Mucosa of rectum (tissue), 2 donors: Measurements from ENCODE around the gene COQ10B.
A peak's percentile ranks its signal among the peaks of the same experiment; 100 is the strongest.
"Not testable (repeated sequence)": the region's sequence is repeated elsewhere in the genome, so short reads cannot be mapped to it uniquely, and the experiment has no call there.

ENCODE experiments used
- H3K27ac ChIP-seq, 2 donors: one replicate each; pipeline ENCODE4 v1.7.0; 2013; ENCODE audit warnings: inconsistent platforms in 2 of 2, low read depth in 2 of 2, low read length in 2 of 2
- H3K27me3 ChIP-seq, 2 donors: one replicate each; pipeline ENCODE4 v1.7.0; 2013; ENCODE audit warnings: low read length in 2 of 2; ENCODE audit not compliant: control insufficient read depth in 2 of 2, insufficient read depth in 2 of 2
- H3K36me3 ChIP-seq, 2 donors: one replicate each; pipeline ENCODE4 v1.7.0; 2013; ENCODE audit warnings: low read length in 2 of 2; ENCODE audit not compliant: control insufficient read depth in 2 of 2, insufficient read depth in 2 of 2
- H3K4me1 ChIP-seq, 2 donors: one replicate each; pipeline ENCODE4 v1.7.0; 2013; ENCODE audit warnings: low read length in 2 of 2, mild to moderate bottlenecking in 1 of 2; ENCODE audit not compliant: control insufficient read depth in 2 of 2, insufficient read depth in 2 of 2
- H3K4me3 ChIP-seq, 2 donors: one replicate each; pipeline ENCODE4 v1.7.0; 2013; ENCODE audit warnings: low read length in 2 of 2
- H3K9ac ChIP-seq, 2 donors: one replicate each; pipeline ENCODE4 v1.7.0; 2013; ENCODE audit warnings: low read length in 2 of 2, low read depth in 1 of 2, mild to moderate bottlenecking in 1 of 2
- H3K9me3 ChIP-seq, 2 donors: one replicate each; pipeline ENCODE4 v1.7.0; 2013; ENCODE audit warnings: low read length in 2 of 2; ENCODE audit not compliant: control insufficient read depth in 2 of 2
- donor health status: healthy.
- donor health status: Normal muscosa, but diverticular disease.

Gene COQ10B

GRCh38 chr2:197431858-197432257, 21.5 kb upstream of the COQ10B start:
- Histone ChIP-seq H3K36me3 (peaks cover 0 to 6% of the 10 kb centered on the region in 2 donors), H3K9me3 (no peaks in the 10 kb centered on the region), H3K4me1 (peaks cover 21 to 34% of the 10 kb centered on the region in 2 donors), H3K27me3 (no peaks in the 10 kb centered on the region), H3K9ac (no peak overlapping the region), H3K4me3 (peak overlapping the region in 1 of 2 donors; percentile 97), H3K27ac (no peak overlapping the region)

DNA sequence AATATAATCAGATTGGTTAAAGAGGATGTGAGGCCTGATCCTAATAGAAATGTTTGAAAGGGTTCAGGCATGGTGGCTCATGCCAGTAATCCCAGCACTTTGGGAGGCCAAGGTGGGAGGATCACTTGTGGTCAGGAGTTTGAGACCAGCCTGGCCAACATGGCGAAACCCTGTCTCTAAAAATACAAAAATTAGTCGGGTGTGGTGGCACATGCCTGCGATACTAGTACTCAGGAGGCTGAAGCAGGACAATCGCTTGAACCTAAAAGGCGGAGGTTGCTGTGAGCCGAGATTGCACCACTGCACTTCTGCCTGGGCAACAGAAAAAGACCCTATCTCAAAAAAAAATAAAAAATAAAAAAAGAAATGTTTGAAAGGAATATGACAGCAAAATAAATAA, 20.8 kb upstream of the COQ10B start:
- Histone ChIP-seq H3K4me3 (peak overlapping the region; percentile 97), H3K4me1 (peaks cover 18 to 28% of the 10 kb centered on the region in 2 donors)
- not testable (repeated sequence) for H3K27ac ChIP-seq, H3K27me3 ChIP-seq, H3K36me3 ChIP-seq, H3K9me3 ChIP-seq, H3K9ac ChIP-seq

- Histone ChIP-seq H3K36me3 (peaks cover 0 to 6% of the 10 kb centered on the region in 2 donors), H3K27ac (peak overlapping the region; percentile 93 to 99), H3K9ac (peak overlapping the region; percentile 98 to 100), H3K4me3 (peak overlapping the region; percentile 97), H3K27me3 (no peaks in the 10 kb centered on the region), H3K4me1 (peaks cover 15 to 28% of the 10 kb centered on the region in 2 donors), H3K9me3 (no peaks in the 10 kb centered on the region)
Measured at GRCh38 chr2:197433780-197434438, 19.4 kb upstream of the COQ10B start.

GRCh38 chr2:197434541-197435513, 18.5 kb upstream of the COQ10B start, which contains the start of gene SF3B1:
Gene SF3B1, minus strand, starts transcription at chr2:197435028. Its CDS starts 29 bp downstream, at chr2:197434999.
- H3K4me1 ChIP-seq, result peaks cover 15 to 25% of the 10 kb centered on the region in 2 donors

DNA sequence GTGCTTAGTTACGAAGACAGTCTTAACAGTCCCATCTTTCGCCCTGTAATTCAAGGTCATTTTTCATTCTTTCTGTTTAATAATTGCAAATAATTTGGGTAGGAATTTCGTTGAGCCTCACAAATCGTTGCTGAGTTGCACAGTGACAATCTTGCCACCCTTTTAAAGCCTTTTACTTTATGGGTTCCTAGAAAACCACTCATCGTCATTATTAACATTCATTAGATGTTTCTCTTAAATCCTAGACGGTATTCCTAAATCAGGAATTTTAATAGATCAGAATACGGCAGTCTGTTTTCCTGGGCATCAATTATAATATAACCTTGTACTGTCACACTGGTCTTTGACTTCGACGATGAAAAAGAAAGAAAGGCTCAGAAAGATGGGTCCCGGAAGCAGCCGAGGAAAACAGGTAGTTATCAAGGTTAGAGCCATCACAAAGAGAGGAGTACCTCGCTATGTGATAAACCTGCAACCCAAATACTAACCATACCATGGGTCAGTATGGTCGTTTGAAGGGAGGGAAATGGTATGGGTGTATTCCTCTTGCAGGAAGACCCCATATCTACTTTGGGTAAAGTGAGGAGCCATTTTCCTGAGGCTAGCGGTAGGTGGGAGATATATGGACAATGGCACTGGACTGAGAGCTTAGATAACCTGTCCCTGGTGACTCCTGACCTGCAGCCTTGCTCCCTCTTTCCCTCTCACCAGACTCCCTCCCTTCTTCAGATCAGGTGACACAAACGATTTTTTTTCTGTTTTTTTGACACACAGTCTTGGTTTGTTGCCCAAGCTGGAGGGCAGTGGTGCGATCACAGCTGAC, 17.5 kb upstream of the COQ10B start:
- Histone ChIP-seq H3K9me3 (no peaks in the 10 kb centered on the region), H3K27me3 (no peaks in the 10 kb centered on the region), H3K4me1 (peaks cover 15 to 25% of the 10 kb centered on the region in 2 donors), H3K4me3 (peak overlapping the region; percentile 97), H3K27ac (peak overlapping the region; percentile 98 to 99), H3K9ac (peak overlapping the region; percentile 98 to 100), H3K36me3 (no peaks in the 10 kb centered on the region)

More at GRCh38 chr2:197434541-197435513, 18.5 kb upstream of the COQ10B start, which contains the start of gene SF3B1:
- H3K9ac ChIP-seq, result peak within 1 kb of the TSS; percentile 98 to 100
- H3K9me3 ChIP-seq, result no peaks in the 10 kb centered on the region
- peak within 1 kb of the TSS; percentile 98 to 99 for H3K27ac ChIP-seq
- peaks cover 0 to under 1% of the 10 kb centered on the region in 2 donors for H3K36me3 ChIP-seq
- no peaks in the 10 kb centered on the region for H3K27me3 ChIP-seq
- peak within 1 kb of the TSS; percentile 97 for H3K4me3 ChIP-seq

DNA sequence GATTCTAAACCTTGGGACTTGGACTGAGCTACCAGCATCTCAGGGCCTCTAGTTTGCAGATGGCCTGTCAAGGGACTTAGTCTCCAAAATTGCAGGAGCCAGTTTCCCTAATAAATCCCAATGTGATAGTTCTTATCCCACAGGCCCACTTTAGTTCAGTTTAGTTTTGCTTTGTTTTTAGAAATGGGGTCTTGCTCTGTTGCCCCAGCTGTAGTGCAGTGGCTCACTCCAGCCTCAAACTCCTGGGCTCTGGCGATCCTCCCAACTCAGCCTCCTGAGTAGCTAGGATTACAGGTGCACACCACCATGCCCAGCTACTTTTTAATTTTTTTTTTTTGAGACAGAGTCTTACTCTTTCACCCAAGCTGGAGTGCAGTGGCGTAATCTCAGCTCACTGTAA, 16.0 kb upstream of the COQ10B start:
- peaks cover 15 to 19% of the 10 kb centered on the region in 2 donors for H3K4me1 ChIP-seq

DNA sequence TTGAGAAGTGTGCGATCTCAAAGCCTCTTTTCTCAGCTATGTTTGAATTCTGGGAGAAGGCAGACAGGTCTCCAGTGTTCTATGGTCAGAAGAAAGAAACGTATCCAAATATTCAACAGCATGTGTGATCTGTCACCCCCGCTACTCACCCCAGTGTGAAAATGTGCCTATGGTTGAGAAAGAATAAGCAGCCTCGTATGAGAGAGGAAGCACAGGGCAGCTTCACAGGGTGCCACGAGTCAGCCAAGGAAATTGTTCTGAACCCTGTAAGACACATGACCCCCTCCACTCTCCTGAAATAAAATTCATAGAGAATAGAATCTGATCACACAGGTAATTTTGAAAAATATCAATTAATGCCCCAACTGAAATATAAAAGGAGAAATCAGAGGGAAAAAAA, 10.5 kb upstream of the COQ10B start:
- Histone ChIP-seq H3K36me3 (no peaks in the 10 kb centered on the region), H3K27ac (peak overlapping the region in 1 of 2 donors; percentile 34), H3K4me3 (no peak overlapping the region), H3K9me3 (no peaks in the 10 kb centered on the region), H3K9ac (no peak overlapping the region), H3K27me3 (no peaks in the 10 kb centered on the region), H3K4me1 (no peaks in the 10 kb centered on the region)

More for the DNA sequence above, 16.0 kb upstream of the COQ10B start:
- Histone ChIP-seq H3K9ac (no peak overlapping the region), H3K4me3 (no peak overlapping the region), H3K27ac (no peak overlapping the region), H3K36me3 (no peaks in the 10 kb centered on the region), H3K9me3 (no peaks in the 10 kb centered on the region), H3K27me3 (no peaks in the 10 kb centered on the region)

GRCh38 chr2:197445746-197446145, 7.6 kb upstream of the COQ10B start:
- Histone ChIP-seq H3K36me3 (no peaks in the 10 kb centered on the region), H3K27me3 (no peaks in the 10 kb centered on the region), H3K4me3 (no peak overlapping the region), H3K4me1 (no peaks in the 10 kb centered on the region), H3K27ac (no peak overlapping the region), H3K9ac (no peak overlapping the region), H3K9me3 (no peaks in the 10 kb centered on the region)

DNA sequence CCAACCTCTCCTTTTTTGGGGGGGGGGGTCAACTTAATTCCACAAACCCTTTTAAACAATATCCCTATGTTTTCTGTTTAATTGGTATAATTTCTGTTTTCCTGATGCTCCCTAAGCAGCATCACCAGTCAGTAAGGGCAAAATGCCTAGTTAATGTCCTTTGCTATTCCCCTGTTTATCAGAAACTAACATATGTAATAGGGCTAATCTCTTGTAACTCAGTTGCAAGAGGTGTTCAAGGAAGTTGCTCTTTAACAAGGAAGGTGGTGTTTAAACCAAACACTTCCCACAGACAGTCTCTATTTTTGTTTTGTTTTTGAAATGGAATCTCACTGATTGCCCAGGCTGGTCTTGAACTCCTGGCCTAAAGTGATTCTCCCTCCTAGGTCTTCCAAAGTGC, 6.5 kb upstream of the COQ10B start:
- H3K4me3 ChIP-seq, result no peak overlapping the region
- no peaks in the 10 kb centered on the region for H3K9me3 ChIP-seq
- no peak overlapping the region for H3K27ac ChIP-seq
- H3K36me3 ChIP-seq, result no peaks in the 10 kb centered on the region
- no peak overlapping the region for H3K9ac ChIP-seq
- no peaks in the 10 kb centered on the region for H3K4me1 ChIP-seq
- H3K27me3 ChIP-seq, result no peaks in the 10 kb centered on the region
